Hepatocyte (in vitro differentiated cells): Measurements from ENCODE around the gene USO1. TPM values are rescaled to one million over a fixed set of nuclear protein-coding genes. Genes with fewer than 3 reads are reported as not detected.

Source experiments
- DNase-seq: peaks from one replicate; pipeline ENCODE4 v3.0.0-alpha.2; 2016; ENCODE audit warnings: low spot score
- H2AFZ ChIP-seq: fragments of 200-600 bp; sonication (generic); 2 replicates; pipeline ENCODE4 v1.6.0; 2016; ENCODE audit warnings: antibody characterized with exemption, mild to moderate bottlenecking
- H3K27ac ChIP-seq: fragments of 200-600 bp; sonication (generic); 2 replicates; pipeline ENCODE4 v1.5.1; 2016; ENCODE audit warnings: mild to moderate bottlenecking
- H3K27me3 ChIP-seq: fragments of 200-600 bp; sonication (generic); 2 replicates; pipeline ENCODE4 v1.6.1; 2016
- H3K36me3 ChIP-seq: fragments of 200-600 bp; sonication (generic); replicated peaks from 2 replicates; pipeline ENCODE4 v1.5.1; 2016; ENCODE audit warnings: low read depth; ENCODE audit not compliant: insufficient read depth
- H3K4me1 ChIP-seq: fragments of 200-600 bp; sonication (generic); 2 replicates; pipeline ENCODE4 v1.5.1; 2016; ENCODE audit warnings: mild to moderate bottlenecking, moderate library complexity; ENCODE audit not compliant: insufficient read depth
- H3K4me2 ChIP-seq: fragments of 200-600 bp; sonication (generic); 2 replicates; pipeline ENCODE4 v1.6.0; 2016
- H3K4me3 ChIP-seq: fragments of 200-600 bp; sonication (generic); 2 replicates; pipeline ENCODE4 v1.5.1; 2016; ENCODE audit warnings: mild to moderate bottlenecking
- H3K79me2 ChIP-seq: fragments of 200-600 bp; sonication (generic); 2 replicates; pipeline ENCODE4 v1.6.0; 2017; ENCODE audit warnings: mild to moderate bottlenecking
- H3K9me2 ChIP-seq: fragments of 200-600 bp; sonication (generic); replicated peaks from 2 replicates; pipeline ENCODE4 v1.6.0; 2017; ENCODE audit warnings: mild to moderate bottlenecking; ENCODE audit not compliant: insufficient read depth
- H3K9me3 ChIP-seq: fragments of 200-600 bp; sonication (generic); 2 replicates; pipeline ENCODE4 v1.5.1; 2016; ENCODE audit warnings: low read depth, mild to moderate bottlenecking
- H4K20me1 ChIP-seq: fragments of 200-600 bp; sonication (generic); 2 replicates; pipeline ENCODE4 v1.6.0; 2016; ENCODE audit warnings: mild to moderate bottlenecking; ENCODE audit not compliant: insufficient read depth, poor library complexity, severe bottlenecking
- EZH2 ChIP-seq: fragments of 200-600 bp; sonication (generic); IDR thresholded peaks from 2 replicates; pipeline ENCODE4 v1.6.1; 2016; ENCODE audit warnings: antibody characterized with exemption, mild to moderate bottlenecking, borderline replicate concordance
- EZH2phosphoT487 ChIP-seq: fragments of 200-600 bp; sonication (generic); IDR thresholded peaks from one replicate; pipeline ENCODE4 v1.6.1; 2018; ENCODE audit warnings: antibody characterized with exemption, mild to moderate bottlenecking, low read depth, moderate library complexity; ENCODE audit not compliant: unreplicated experiment, severe bottlenecking
- WGBS: methylation state at CpG from one replicate; pipeline ENCODE4 v1.1.6; 2016; ENCODE audit warnings: low lambda C conversion rate; ENCODE audit errors: missing lambda C conversion rate; 5-methylcytosine and 5-hydroxymethylcytosine counted together
- polyA plus RNA-seq: library from polyadenylated mRNA; unstranded; fragments of >200 nt; fragmentation: Nextera tagmentation; extraction: Ambion mirVana; gene quantifications from 2 replicates; pipeline ENCODE4 v1.2.1, GENCODE V29; 2016
- total RNA-seq: library from RNA; depleted of rRNA; stranded (reverse); fragments of >200 nt; gene quantifications from 2 replicates; pipeline ENCODE4 v1.2.3, GENCODE V29; 2014
- TF ChIP-seq, protein P1 (sequence below): fragments of 200-600 bp; sonication (generic); IDR thresholded peaks from 2 replicates; pipeline ENCODE4 v1.5.1; 2016; ENCODE audit warnings: antibody characterized with exemption, mild to moderate bottlenecking; ENCODE audit not compliant: poor library complexity

The USO1 gene, protein sequence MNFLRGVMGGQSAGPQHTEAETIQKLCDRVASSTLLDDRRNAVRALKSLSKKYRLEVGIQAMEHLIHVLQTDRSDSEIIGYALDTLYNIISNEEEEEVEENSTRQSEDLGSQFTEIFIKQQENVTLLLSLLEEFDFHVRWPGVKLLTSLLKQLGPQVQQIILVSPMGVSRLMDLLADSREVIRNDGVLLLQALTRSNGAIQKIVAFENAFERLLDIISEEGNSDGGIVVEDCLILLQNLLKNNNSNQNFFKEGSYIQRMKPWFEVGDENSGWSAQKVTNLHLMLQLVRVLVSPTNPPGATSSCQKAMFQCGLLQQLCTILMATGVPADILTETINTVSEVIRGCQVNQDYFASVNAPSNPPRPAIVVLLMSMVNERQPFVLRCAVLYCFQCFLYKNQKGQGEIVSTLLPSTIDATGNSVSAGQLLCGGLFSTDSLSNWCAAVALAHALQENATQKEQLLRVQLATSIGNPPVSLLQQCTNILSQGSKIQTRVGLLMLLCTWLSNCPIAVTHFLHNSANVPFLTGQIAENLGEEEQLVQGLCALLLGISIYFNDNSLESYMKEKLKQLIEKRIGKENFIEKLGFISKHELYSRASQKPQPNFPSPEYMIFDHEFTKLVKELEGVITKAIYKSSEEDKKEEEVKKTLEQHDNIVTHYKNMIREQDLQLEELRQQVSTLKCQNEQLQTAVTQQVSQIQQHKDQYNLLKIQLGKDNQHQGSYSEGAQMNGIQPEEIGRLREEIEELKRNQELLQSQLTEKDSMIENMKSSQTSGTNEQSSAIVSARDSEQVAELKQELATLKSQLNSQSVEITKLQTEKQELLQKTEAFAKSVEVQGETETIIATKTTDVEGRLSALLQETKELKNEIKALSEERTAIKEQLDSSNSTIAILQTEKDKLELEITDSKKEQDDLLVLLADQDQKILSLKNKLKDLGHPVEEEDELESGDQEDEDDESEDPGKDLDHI
- total RNA-seq (113 and 116 TPM in 2 replicates), polyA plus RNA-seq (50.4 and 58.3 TPM in 2 replicates)

GRCh38 chr4:75724066-75724866 lies at the start of gene USO1:
Gene USO1, plus strand, starts transcription at chr4:75724577. Its CDS starts 243 bp downstream, at chr4:75724820.
- TF ChIP-seq, protein P1, sequence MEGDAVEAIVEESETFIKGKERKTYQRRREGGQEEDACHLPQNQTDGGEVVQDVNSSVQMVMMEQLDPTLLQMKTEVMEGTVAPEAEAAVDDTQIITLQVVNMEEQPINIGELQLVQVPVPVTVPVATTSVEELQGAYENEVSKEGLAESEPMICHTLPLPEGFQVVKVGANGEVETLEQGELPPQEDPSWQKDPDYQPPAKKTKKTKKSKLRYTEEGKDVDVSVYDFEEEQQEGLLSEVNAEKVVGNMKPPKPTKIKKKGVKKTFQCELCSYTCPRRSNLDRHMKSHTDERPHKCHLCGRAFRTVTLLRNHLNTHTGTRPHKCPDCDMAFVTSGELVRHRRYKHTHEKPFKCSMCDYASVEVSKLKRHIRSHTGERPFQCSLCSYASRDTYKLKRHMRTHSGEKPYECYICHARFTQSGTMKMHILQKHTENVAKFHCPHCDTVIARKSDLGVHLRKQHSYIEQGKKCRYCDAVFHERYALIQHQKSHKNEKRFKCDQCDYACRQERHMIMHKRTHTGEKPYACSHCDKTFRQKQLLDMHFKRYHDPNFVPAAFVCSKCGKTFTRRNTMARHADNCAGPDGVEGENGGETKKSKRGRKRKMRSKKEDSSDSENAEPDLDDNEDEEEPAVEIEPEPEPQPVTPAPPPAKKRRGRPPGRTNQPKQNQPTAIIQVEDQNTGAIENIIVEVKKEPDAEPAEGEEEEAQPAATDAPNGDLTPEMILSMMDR = peak; percentile 83
- TF ChIP-seq EZH2phosphoT487 = no peak
- peak within 1 kb of the TSS; percentile 98 for H3K27ac ChIP-seq
- H3K4me2 ChIP-seq = peak within 1 kb of the TSS; percentile 78
- under 1% methylated on average over 45 of the region's 48 CpGs for WGBS
- peak within 1 kb of the TSS; percentile 69 for H3K4me3 ChIP-seq
- H2AFZ ChIP-seq = peak within 1 kb of the TSS; percentile 67
- H3K9me3 ChIP-seq = no peaks in the 10 kb centered on the region
- H3K79me2 ChIP-seq = peaks cover 68% of the 10 kb centered on the region
- DNase-seq = peak; percentile 99
- H3K4me1 ChIP-seq = peaks cover 20% of the 10 kb centered on the region
- H3K9me2 ChIP-seq = no peaks in the 10 kb centered on the region
- H3K36me3 ChIP-seq = no peaks in the 10 kb centered on the region
- H4K20me1 ChIP-seq = no peaks in the 10 kb centered on the region
- H3K27me3 ChIP-seq = no peaks in the 10 kb centered on the region

- TF ChIP-seq EZH2phosphoT487 (no peak), EZH2 (no peak)
- TF ChIP-seq, protein P1 = no peak
- Histone ChIP-seq H3K9me2 (no peaks in the 10 kb centered on the region), H3K9me3 (no peaks in the 10 kb centered on the region), H3K27me3 (no peaks in the 10 kb centered on the region), H3K79me2 (peaks cover 32% of the 10 kb centered on the region), H3K36me3 (no peaks in the 10 kb centered on the region), H2AFZ (no peak overlapping the region), H3K4me2 (no peak overlapping the region), H4K20me1 (peaks cover 23% of the 10 kb centered on the region), H3K27ac (peak overlapping the region; percentile 98), H3K4me3 (no peak overlapping the region), H3K4me1 (peaks cover 22% of the 10 kb centered on the region)
- peak; percentile 17 for DNase-seq
- WGBS = 86% methylated on average over 11 of the region's 11 CpGs
Observed at GRCh38 chr4:75675004-75675531, 49.3 kb upstream of the USO1 start.

DNA sequence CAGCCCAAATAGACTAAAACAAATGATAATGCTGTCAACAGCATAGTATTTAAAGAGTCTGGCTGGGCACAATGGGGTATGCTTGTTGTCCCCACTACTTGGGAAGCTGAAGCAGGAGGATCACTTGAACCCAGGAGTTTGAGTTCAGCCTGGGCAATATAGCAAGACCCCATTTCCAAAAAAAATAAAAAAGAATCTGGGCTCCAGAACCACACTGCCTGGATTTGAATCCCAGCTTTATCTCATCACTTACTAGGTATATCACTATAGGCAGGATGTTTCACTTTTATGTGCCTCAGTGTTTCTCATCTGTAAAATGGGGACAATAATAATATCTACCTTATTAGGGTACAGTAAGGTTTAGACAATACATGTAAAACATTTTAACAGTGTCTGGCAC lies 45.9 kb upstream of the USO1 start:
- no peak overlapping the region for H3K4me3 ChIP-seq
- H3K79me2 ChIP-seq = peaks cover 3% of the 10 kb centered on the region
- peaks cover 7% of the 10 kb centered on the region for H3K4me1 ChIP-seq
- no peak overlapping the region for H3K27ac ChIP-seq
- TF ChIP-seq, protein P1 = no peak
- TF ChIP-seq EZH2phosphoT487 (no peak), EZH2 (no peak)
- H3K36me3 ChIP-seq = no peaks in the 10 kb centered on the region
- H3K9me3 ChIP-seq = no peaks in the 10 kb centered on the region
- DNase-seq = no peak
- H3K4me2 ChIP-seq = no peak overlapping the region
- no peaks in the 10 kb centered on the region for H4K20me1 ChIP-seq
- H3K9me2 ChIP-seq = no peaks in the 10 kb centered on the region
- no peak overlapping the region for H2AFZ ChIP-seq
- no peaks in the 10 kb centered on the region for H3K27me3 ChIP-seq
